ENCODE results near the gene AGO1. TPM values are rescaled to one million over a fixed set of nuclear protein-coding genes. Genes with fewer than 3 reads are reported as not detected.

The AGO1 gene
- total and polyA plus RNA-seq, 10 of the 15 experiments (the other 5 are each of a cell fraction or from before 2014, with no cell fraction given): 1.8 to 24.0 (median 8.1) TPM

DNA sequence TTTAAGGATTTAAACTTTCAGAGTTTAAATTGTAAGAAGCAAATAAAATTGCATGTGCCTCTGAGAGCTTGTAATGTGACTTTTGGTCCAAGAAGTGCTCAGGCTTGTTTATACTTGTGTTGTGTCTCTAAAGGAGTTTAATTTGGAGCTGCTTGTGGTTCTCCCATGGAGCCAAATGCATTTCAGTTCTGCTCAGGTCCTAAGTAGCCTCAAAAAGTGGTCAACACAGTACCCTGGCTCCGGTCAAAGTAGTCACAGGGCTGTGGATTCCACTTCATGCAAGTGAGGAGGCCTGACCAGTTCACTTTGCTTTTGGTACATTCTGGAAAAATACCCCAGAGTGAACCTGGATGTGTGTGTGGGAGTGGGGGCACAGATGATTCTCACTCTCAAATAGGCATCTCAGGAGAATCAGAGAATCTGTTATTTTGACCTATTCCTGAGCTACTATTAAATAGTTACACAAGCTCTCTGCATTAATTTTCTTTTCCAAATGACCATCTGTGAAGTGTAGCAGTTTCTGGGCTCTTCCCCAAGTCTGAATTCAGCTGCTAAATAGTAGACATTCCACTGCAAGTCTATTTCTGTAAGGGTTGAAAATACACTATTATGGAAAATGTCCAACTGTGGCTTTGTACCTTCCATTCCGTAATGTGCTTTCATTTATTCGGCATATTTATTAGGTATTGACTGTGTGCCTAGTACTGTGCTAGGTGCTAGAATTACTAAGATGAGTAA is 31.7 kb upstream of the AGO1 start:
- CTCF ChIA-PET: interaction anchor here (0.9 to 1.1 kb wide), 2 partner anchors 8 to 9 kb away, joined by 3 read pairs; no protein-coding TSS in a partner anchor

More for the DNA sequence above, 31.7 kb upstream of the AGO1 start:
- ATAC-seq (no peak), DNase-seq (ENCODE audit: low read depth, low spot score) (no peak), FAIRE-seq (no peak)
- Histone ChIP-seq H3K4me2 (ENCODE audit: control insufficient read depth, insufficient read depth) (no peak overlapping the region), H3K36me3 (ENCODE audit: control insufficient read depth in 2 of 2, insufficient read depth in 2 of 2, low read length in 1 of 2) (no peaks in the 10 kb centered on the region), H4K20me1 (ENCODE audit: control insufficient read depth, insufficient read depth) (no peaks in the 10 kb centered on the region), H3K79me2 (ENCODE audit: control insufficient read depth, insufficient read depth, low read length) (no peaks in the 10 kb centered on the region), H3K9me3 (replicated peaks; ENCODE audit: control insufficient read depth, insufficient read depth, low read length) (no peaks in the 10 kb centered on the region), H3K27me3 (replicated peaks in 1 of 2; ENCODE audit: control insufficient read depth in 2 of 2, insufficient read depth in 2 of 2, low read length in 1 of 2) (no peaks in the 10 kb centered on the region), H3K4me1 (ENCODE audit: control insufficient read depth, insufficient read depth, low read length) (no peaks in the 10 kb centered on the region), H3K4me3 (no peak overlapping the region), H2AFZ (ENCODE audit: control insufficient read depth, low read depth, low read length) (no peak overlapping the region), H3K9ac (ENCODE audit: control insufficient read depth, insufficient read depth, low read length) (no peak overlapping the region), H3K27ac (ENCODE audit: control insufficient read depth, insufficient read depth) (no peak overlapping the region)
- in situ Hi-C loops (cut with MboI) (no loop called here), intact Hi-C loops (cut with micrococcal nuclease; ENCODE audit: unreplicated experiment) (no loop called here)
- 90% methylated on average over 3 of the region's 3 CpGs for whole genome bisulfite sequencing (ENCODE audit: insufficient coverage, insufficient replicate concordance, low lambda C conversion rate, missing lambda C conversion rate)
- POLR2A ChIA-PET: interaction anchor here (0.5 kb wide), 1 partner anchor 93 kb away, joined by 3 read pairs; no protein-coding TSS in a partner anchor
- SMC1A ChIA-PET (ENCODE audit: uncharacterized antibody, unreplicated experiment): interaction anchor here (0.9 to 1.0 kb wide), 2 partner anchors 20 to 22 kb away, joined by 3 to 4 read pairs; no protein-coding TSS in a partner anchor
- BruUV-seq (replicated peaks): no TSS peak
- RAD21 ChIA-PET (ENCODE audit: unreplicated experiment): no interaction called here
- TF ChIP-seq MYB (IDR thresholded peaks at IDR 0.05; ENCODE audit: borderline replicate concordance, low read depth, low read length) (no peak), SIX5 (IDR thresholded peaks at IDR 0.05; ENCODE audit: low read depth, low read length, severe bottlenecking) (no peak)
- TF ChIP-seq, protein P1, sequence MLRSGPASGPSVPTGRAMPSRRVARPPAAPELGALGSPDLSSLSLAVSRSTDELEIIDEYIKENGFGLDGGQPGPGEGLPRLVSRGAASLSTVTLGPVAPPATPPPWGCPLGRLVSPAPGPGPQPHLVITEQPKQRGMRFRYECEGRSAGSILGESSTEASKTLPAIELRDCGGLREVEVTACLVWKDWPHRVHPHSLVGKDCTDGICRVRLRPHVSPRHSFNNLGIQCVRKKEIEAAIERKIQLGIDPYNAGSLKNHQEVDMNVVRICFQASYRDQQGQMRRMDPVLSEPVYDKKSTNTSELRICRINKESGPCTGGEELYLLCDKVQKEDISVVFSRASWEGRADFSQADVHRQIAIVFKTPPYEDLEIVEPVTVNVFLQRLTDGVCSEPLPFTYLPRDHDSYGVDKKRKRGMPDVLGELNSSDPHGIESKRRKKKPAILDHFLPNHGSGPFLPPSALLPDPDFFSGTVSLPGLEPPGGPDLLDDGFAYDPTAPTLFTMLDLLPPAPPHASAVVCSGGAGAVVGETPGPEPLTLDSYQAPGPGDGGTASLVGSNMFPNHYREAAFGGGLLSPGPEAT (IDR thresholded peaks at IDR 0.05; ENCODE audit: low read depth): no peak
- TF ChIP-seq, protein P2, sequence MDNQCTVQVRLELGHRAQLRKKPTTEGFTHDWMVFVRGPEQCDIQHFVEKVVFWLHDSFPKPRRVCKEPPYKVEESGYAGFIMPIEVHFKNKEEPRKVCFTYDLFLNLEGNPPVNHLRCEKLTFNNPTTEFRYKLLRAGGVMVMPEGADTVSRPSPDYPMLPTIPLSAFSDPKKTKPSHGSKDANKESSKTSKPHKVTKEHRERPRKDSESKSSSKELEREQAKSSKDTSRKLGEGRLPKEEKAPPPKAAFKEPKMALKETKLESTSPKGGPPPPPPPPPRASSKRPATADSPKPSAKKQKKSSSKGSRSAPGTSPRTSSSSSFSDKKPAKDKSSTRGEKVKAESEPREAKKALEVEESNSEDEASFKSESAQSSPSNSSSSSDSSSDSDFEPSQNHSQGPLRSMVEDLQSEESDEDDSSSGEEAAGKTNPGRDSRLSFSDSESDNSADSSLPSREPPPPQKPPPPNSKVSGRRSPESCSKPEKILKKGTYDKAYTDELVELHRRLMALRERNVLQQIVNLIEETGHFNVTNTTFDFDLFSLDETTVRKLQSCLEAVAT (IDR thresholded peaks at IDR 0.05): no peak
